Astrocyte (in vitro differentiated cells and primary cell): Measurements from ENCODE around the gene TAF3.
A peak's percentile ranks its signal among the peaks of the same experiment; 100 is the strongest.

Experiments used
- CTCF ChIP-seq: IDR thresholded peaks from 2 replicates; pipeline ENCODE4 v1.5.1; 2011; ENCODE audit warnings: low read depth, mild to moderate bottlenecking, inconsistent platforms, low read length, moderate library complexity; ENCODE audit not compliant: insufficient read depth
- EZH2 ChIP-seq: IDR thresholded peaks from 2 replicates; pipeline ENCODE4 v1.6.1; 2012; ENCODE audit warnings: mild to moderate bottlenecking, low read length, inconsistent platforms; ENCODE audit not compliant: insufficient read depth

GRCh38 chr10:7872041-7872442 lies 53.7 kb downstream of the TAF3 start:
- TF ChIP-seq CTCF (peak; percentile 71), EZH2 (no peak)
